HG03571 (cell line): ENCODE data around the gene ATP1A1.

Experiments used
- ATAC-seq: cut with Tn5 transposase; IDR thresholded peaks from one replicate; pipeline ENCODE4 v1.9.1; 2021; ENCODE audit not compliant: unreplicated experiment

ATP1A1 gene

GRCh38 chr1:116370181-116370580 is 2.9 kb upstream of the ATP1A1 start:
- no peak for ATAC-seq

GRCh38 chr1:116371752-116372151 is 1.3 kb upstream of the ATP1A1 start:
- no peak for ATAC-seq

GRCh38 chr1:116372191-116372590 is 853 bp upstream of the ATP1A1 start:
- no peak for ATAC-seq

GRCh38 chr1:116373431-116374352 is 648 bp downstream of the ATP1A1 start:
- ATAC-seq: peak; percentile 0

- ATAC-seq: no peak
Measured at GRCh38 chr1:116374353-116375147, 1.5 kb downstream of the ATP1A1 start.

GRCh38 chr1:116375148-116375886 is 2.3 kb downstream of the ATP1A1 start:
- no peak for ATAC-seq

GRCh38 chr1:116375887-116376728 is 3.1 kb downstream of the ATP1A1 start:
- no peak for ATAC-seq

- no peak for ATAC-seq
Measured at GRCh38 chr1:116376729-116377086, 3.7 kb downstream of the ATP1A1 start.

- ATAC-seq: peak; percentile 74
Measured at GRCh38 chr1:116377541-116378529, 4.8 kb downstream of the ATP1A1 start.

GRCh38 chr1:116379057-116379630 is 6.1 kb downstream of the ATP1A1 start:
- no peak for ATAC-seq

- no peak for ATAC-seq
Measured at GRCh38 chr1:116379674-116380498, 6.8 kb downstream of the ATP1A1 start.

GRCh38 chr1:116380499-116381242 is 7.6 kb downstream of the ATP1A1 start:
- no peak for ATAC-seq

GRCh38 chr1:116382321-116382720 is 9.3 kb downstream of the ATP1A1 start:
- no peak for ATAC-seq

GRCh38 chr1:116382857-116383483 is 9.9 kb downstream of the ATP1A1 start:
- no peak for ATAC-seq

GRCh38 chr1:116386042-116386441 is 13.0 kb downstream of the ATP1A1 start:
- no peak for ATAC-seq

GRCh38 chr1:116387551-116387950 is 14.5 kb downstream of the ATP1A1 start:
- no peak for ATAC-seq

- ATAC-seq: no peak
Measured at GRCh38 chr1:116388122-116388521, 15.1 kb downstream of the ATP1A1 start.
